ENCODE data around the gene C3orf20.

Gene C3orf20

DNA sequence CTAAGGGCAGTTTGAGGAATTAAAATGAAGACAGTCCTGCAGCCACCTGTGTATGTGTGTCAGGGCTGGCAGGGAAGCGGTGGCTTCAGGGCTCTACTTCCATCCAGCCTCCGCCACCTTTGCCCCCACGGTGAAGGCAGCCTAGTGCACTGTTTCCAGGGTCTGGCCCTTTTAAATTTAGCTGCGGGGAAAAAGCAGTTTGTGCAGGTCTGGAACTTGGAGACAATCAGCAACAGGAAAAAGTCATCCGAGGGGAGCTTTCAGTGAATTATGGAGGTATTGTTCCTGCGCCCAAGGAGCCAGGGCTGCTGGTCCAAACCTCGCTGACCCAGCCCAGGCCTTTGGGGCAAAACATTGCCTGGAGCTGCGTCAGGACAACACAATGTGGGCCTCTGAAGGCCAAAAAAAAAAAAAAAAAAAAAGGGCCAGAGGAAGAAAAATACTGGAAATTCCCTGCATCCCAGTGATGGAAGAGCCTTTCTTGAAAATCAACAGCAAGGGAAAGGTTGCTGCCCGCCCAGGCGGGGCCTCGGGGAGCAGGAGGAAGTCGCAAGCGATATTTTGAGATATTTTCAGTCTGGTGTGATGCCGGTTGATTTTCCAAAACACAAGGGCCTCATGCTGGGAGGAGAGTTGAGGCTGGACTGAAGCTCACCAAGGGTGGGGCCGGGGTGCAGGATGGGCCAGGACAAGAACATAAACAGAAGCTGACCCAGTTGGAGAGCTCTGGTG lies 118.4 kb downstream of the C3orf20 start:
- no peak for TF ChIP-seq CTCF (IDR thresholded peaks at IDR 0.05; ENCODE audit: low read depth, low read length)
- in situ Hi-C loops (cut with HindIII; ENCODE audit: low sequenced_read_pairs), result no loop called here
- DNase-seq (ENCODE audit: low read depth, low spot score), result no peak
- H3K4me3 ChIP-seq (ENCODE audit: low read depth, low read length), result no peak overlapping the region

DNA sequence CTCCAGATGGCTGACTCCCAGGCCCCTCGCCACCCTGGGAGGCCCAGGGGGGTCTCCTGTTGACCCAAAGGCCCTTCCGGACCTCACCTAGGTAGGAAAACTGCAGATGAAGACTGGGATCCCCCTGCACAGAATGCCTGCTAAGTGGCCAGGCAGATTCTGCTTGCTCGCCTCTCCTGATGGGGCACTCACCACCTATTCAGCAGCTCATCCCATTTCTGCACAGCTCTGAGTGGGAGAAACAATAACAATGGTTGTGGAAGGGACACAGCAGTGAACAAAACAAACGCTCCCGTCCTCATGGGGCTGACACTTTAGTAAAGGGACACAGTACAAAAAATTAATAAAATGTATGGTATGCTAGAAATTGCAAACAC lies 118.9 kb downstream of the C3orf20 start:
- DNase-seq (ENCODE audit: low read depth, low spot score), result no peak
- no peak overlapping the region for H3K4me3 ChIP-seq (ENCODE audit: low read depth, low read length)
- TF ChIP-seq CTCF (IDR thresholded peaks at IDR 0.05; ENCODE audit: low read depth, low read length), result no peak
- in situ Hi-C loops (cut with HindIII; ENCODE audit: low sequenced_read_pairs), result no loop called here

- no peak for DNase-seq (ENCODE audit: low read depth, low spot score)
- no peak for TF ChIP-seq CTCF (IDR thresholded peaks at IDR 0.05; ENCODE audit: low read depth, low read length)
These were observed 119.5 kb downstream of the C3orf20 start for GRCh38 chr3:14794435-14794834.

DNA sequence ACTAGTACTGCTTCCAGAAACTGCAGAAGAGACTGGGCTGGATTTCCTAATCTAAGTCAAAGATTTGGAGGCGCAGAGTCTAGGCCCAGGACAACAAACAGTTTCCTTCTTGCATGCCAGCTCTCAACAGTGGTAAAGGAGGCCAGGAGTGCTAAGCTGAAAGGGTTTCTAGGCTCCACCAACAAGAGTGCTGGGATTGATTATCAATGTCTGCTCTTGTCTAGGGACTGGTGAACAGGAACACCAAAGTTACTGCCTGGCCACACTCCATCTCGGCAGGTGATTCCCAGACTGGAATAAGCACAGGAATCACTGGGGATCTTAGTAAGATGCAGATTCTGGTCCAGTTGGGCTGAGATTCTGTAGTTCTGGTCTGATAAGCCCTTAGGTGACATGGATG lies 121.1 kb downstream of the C3orf20 start:
- in situ Hi-C loops (cut with HindIII; ENCODE audit: low sequenced_read_pairs), result no loop called here
- no peak for TF ChIP-seq CTCF (IDR thresholded peaks at IDR 0.05; ENCODE audit: low read depth, low read length)
- no peak overlapping the region for H3K4me3 ChIP-seq (ENCODE audit: low read depth, low read length)
- DNase-seq (ENCODE audit: low read depth, low spot score), result no peak

More at GRCh38 chr3:14794435-14794834, 119.5 kb downstream of the C3orf20 start:
- in situ Hi-C loops (cut with HindIII; ENCODE audit: low sequenced_read_pairs), result no loop called here
- H3K4me3 ChIP-seq (ENCODE audit: low read depth, low read length), result no peak overlapping the region

- no peak for TF ChIP-seq CTCF (IDR thresholded peaks at IDR 0.05; ENCODE audit: low read depth, low read length)
- no peak overlapping the region for H3K4me3 ChIP-seq (ENCODE audit: low read depth, low read length)
- in situ Hi-C loops (cut with HindIII; ENCODE audit: low sequenced_read_pairs), result no loop called here
- no peak for DNase-seq (ENCODE audit: low read depth, low spot score)
These were observed 121.6 kb downstream of the C3orf20 start for GRCh38 chr3:14796403-14797077.

DNA sequence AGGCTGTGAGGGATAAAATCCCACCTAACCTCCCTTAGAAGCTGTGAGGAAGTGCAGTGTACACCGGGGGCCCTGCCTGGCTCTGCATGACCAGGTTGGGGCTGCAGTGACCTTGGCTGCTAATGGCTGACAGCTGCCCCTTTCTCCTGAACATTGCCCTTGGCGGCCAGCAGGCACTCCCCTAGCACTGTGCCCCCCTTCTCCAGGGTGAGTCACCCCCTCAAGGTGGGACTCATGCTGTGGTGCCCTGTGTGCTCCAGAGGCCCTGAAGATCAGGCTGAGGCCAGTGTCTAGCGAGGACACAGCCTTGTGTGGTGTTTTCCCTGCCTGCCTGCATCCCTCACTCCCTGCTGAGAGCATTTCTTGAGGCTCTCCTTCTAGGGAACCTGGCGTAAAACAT lies 122.8 kb downstream of the C3orf20 start:
- in situ Hi-C loops (cut with HindIII; ENCODE audit: low sequenced_read_pairs), result no loop called here
- no peak for TF ChIP-seq CTCF (IDR thresholded peaks at IDR 0.05; ENCODE audit: low read depth, low read length)
- no peak for DNase-seq (ENCODE audit: low read depth, low spot score)
- no peak overlapping the region for H3K4me3 ChIP-seq (ENCODE audit: low read depth, low read length)

Data from astrocyte of the spinal cord (primary cell).